Natural killer cell (primary cell): Measurements from ENCODE around the gene SLC19A1. TPM values are rescaled to one million over a fixed set of nuclear protein-coding genes. Genes with fewer than 3 reads are reported as not detected.

Experiments
- ATAC-seq, 3 donors: fragments of 150-1000 bp in 2 of 3; fragments of 200-7000 bp in 1 of 3; cut with Tn5 transposase; 1 replicate in 1 of 3; 2 replicates in 2 of 3; pipeline ENCODE4 v1.10.0; 2021; ENCODE audit warnings: mild to moderate bottlenecking in 2 of 3, moderate library complexity in 2 of 3
- DNase-seq, 2 donors: peaks; one replicate each; pipeline versions ENCODE4 v3.0.0 to v3.0.0-alpha.2; 2013 to 2021; ENCODE audit warnings: mixed read lengths in 1 of 2
- H3K27ac ChIP-seq: one replicate; pipeline ENCODE4 v1.5.1; 2013; ENCODE audit warnings: mild to moderate bottlenecking, low read length
- H3K27me3 ChIP-seq: one replicate; pipeline ENCODE4 v1.6.1; 2013; ENCODE audit warnings: low read length; ENCODE audit not compliant: control insufficient read depth, insufficient read depth
- H3K36me3 ChIP-seq: one replicate; pipeline ENCODE4 v1.6.1; 2013; ENCODE audit warnings: low read length; ENCODE audit not compliant: control insufficient read depth, insufficient read depth
- H3K4me1 ChIP-seq: one replicate; pipeline ENCODE4 v1.6.1; 2013; ENCODE audit warnings: low read length; ENCODE audit not compliant: control insufficient read depth, insufficient read depth
- H3K4me3 ChIP-seq: one replicate; pipeline ENCODE4 v1.5.1; 2013; ENCODE audit warnings: low read length
- H3K9me3 ChIP-seq: one replicate; pipeline ENCODE4 v1.6.1; 2013; ENCODE audit warnings: low read length; ENCODE audit not compliant: control insufficient read depth, insufficient read depth
- H3K27ac Mint-ChIP-seq, 2 donors: one replicate each; pipeline ENCODE4 v1.8.0; 2022; ENCODE audit warnings: mild to moderate bottlenecking in 2 of 2, mixed read lengths in 2 of 2, moderate library complexity in 1 of 2
- H3K27me3 Mint-ChIP-seq, 2 donors: one replicate each; pipeline ENCODE4 v1.8.0; 2022; ENCODE audit warnings: low read depth in 2 of 2, mixed read lengths in 2 of 2
- H3K36me3 Mint-ChIP-seq: one replicate; pipeline ENCODE4 v1.8.0; 2022; ENCODE audit warnings: mixed read lengths
- H3K4me1 Mint-ChIP-seq, 2 donors: one replicate each; pipeline ENCODE4 v1.8.0; 2022; ENCODE audit warnings: mixed read lengths in 2 of 2
- H3K4me3 Mint-ChIP-seq: one replicate; pipeline ENCODE4 v1.8.0; 2022; ENCODE audit warnings: mild to moderate bottlenecking, moderate library complexity, mixed read lengths
- H3K9me3 Mint-ChIP-seq, 2 donors: one replicate each; pipeline ENCODE4 v1.8.0; 2022; ENCODE audit warnings: mixed read lengths in 2 of 2
- WGBS: methylation state at CpG from one replicate; pipeline ENCODE4 v1.1.7; 2013; ENCODE audit warnings: missing lambda C conversion rate; ENCODE audit not compliant: insufficient coverage; 5-methylcytosine and 5-hydroxymethylcytosine counted together
- intact Hi-C: fragments of 100-400 bp; cut with micrococcal nuclease; formaldehyde crosslinking; loops from one replicate; pipeline ENCODE4 v1.14.2; 2022
- total RNA-seq, 4 donors: library from RNA; stranded (reverse); fragments of 120-200 nt in 1 of 4; gene quantifications; one replicate each; pipeline versions ENCODE4 v1.2.3 to v1.2.4, GENCODE V29; 2013 to 2022
- TF ChIP-seq, protein P1 (sequence below): fragments of 200-600 bp; IDR thresholded peaks from one replicate; pipeline ENCODE4 v1.8.0; 2022; ENCODE audit warnings: antibody characterized with exemption

SLC19A1 gene
- total RNA-seq, 3 donors from 2014 or later (not counting 1 experiment from before 2014, with no cell fraction given), result 2.5 to 9.0 (median 4.9) TPM

DNA sequence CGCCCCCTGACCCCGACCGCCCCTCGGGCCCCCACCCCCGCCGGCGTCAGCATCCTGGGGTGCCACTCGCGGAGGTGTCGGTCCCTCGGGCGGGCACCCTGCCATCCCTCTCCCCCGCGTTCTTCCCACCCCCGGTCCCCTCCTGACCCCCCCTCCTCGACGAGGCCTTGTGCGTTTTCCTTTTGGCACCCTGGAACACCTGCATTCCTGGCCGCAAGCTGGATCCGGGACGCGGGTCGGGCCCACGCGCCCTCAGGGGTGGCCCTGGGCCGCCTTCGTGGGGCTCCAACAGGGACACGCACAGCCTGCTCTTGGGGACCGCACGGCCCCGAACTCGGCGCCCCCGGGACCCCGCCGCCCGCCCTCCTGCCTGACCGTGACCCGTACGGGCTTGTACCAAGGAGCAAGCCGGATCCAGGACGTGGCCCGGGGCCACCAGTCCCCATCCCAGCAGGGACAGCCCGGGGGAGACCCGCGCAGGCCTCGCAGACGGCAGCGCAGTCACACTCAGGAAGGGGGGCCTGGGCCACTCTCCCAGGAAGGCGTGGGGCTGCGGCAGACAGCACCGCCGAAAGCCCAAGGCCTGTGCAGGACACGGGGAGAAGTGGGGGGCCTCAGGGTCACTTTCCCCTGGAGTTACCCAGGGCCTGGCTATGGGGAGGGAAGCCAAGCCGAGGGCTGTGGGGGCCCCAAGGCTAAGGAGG, 579 bp upstream of the SLC19A1 start:
- H3K36me3 Mint-ChIP-seq, result no peaks in the 10 kb centered on the region
- H3K4me3 ChIP-seq, result peak overlapping the region; percentile 27
- no peak for ATAC-seq
- H3K27me3 Mint-ChIP-seq, result no peaks in the 10 kb centered on the region
- peaks cover 20% of the 10 kb centered on the region for H3K4me1 ChIP-seq
- peaks cover 0 to 4% of the 10 kb centered on the region in 2 donors for H3K4me1 Mint-ChIP-seq
- H3K27me3 ChIP-seq, result no peaks in the 10 kb centered on the region
- H3K9me3 ChIP-seq, result no peaks in the 10 kb centered on the region
- 11% methylated on average over 48 of the region's 55 CpGs for WGBS
- H3K27ac Mint-ChIP-seq, result peak overlapping the region in 1 of 2 donors; percentile 29
- H3K36me3 ChIP-seq, result no peaks in the 10 kb centered on the region
- TF ChIP-seq, protein P1, sequence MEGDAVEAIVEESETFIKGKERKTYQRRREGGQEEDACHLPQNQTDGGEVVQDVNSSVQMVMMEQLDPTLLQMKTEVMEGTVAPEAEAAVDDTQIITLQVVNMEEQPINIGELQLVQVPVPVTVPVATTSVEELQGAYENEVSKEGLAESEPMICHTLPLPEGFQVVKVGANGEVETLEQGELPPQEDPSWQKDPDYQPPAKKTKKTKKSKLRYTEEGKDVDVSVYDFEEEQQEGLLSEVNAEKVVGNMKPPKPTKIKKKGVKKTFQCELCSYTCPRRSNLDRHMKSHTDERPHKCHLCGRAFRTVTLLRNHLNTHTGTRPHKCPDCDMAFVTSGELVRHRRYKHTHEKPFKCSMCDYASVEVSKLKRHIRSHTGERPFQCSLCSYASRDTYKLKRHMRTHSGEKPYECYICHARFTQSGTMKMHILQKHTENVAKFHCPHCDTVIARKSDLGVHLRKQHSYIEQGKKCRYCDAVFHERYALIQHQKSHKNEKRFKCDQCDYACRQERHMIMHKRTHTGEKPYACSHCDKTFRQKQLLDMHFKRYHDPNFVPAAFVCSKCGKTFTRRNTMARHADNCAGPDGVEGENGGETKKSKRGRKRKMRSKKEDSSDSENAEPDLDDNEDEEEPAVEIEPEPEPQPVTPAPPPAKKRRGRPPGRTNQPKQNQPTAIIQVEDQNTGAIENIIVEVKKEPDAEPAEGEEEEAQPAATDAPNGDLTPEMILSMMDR, result no peak
- no peaks in the 10 kb centered on the region for H3K9me3 Mint-ChIP-seq
- peak in 1 of 2 donors; percentile 15 for DNase-seq
- peak overlapping the region; percentile 25 for H3K4me3 Mint-ChIP-seq
- intact Hi-C loops, result no loop called here
- H3K27ac ChIP-seq, result no peak overlapping the region

DNA sequence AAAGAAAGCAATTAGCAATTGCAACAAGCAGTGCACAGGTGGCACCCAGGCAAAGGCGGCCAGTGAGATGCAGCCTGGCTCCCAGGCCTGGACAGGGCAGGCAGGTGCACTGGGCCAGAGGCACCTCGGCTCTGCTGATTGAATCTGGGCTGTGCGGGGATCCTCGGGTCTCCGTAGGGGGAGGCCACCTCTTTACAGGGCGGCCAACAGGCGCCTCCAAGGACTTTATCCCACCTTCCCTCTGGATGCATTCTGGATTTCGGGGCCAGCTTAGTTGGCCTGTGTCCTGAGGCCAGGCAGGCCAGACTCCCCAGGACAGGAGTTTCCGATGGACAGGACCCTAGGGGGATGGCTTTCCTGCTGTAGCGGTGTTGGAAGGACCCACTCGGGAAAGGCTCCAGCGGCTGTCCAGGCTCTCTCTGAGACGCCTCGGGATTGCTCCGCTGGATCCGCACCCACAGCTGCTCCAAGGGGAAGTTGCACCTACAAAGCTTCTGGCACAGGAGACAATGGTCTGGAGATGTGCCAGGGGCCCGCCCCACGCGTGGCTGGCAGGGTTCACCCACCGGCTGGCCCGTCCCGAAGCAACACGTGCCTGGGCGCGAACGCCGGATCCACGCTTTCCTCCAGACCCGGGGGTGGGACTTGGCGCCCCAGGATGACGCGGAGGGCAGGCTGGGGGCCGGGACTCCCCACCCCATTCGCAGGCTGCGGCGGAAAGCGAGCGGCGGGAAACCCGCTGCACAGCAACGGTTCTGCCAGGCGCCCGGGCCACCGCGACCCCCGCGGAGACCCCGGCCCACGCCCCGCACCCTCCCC, 810 bp downstream of the SLC19A1 start:
- DNase-seq (peak; percentile 55 to 87), ATAC-seq (peak; percentile 68 to 76 (median 76))
- Histone ChIP-seq H3K27me3 (no peaks in the 10 kb centered on the region), H3K27ac (no peak overlapping the region), H3K36me3 (no peaks in the 10 kb centered on the region), H3K9me3 (no peaks in the 10 kb centered on the region), H3K4me3 (peak overlapping the region; percentile 22), H3K4me1 (peaks cover 20% of the 10 kb centered on the region)
- no peaks in the 10 kb centered on the region for H3K27me3 Mint-ChIP-seq
- 21% methylated on average over 50 of the region's 50 CpGs for WGBS
- TF ChIP-seq, protein P1, result peak; percentile 14
- peak overlapping the region; percentile 80 for H3K4me3 Mint-ChIP-seq
- H3K4me1 Mint-ChIP-seq, result peaks cover 0 to 4% of the 10 kb centered on the region in 2 donors
- no peaks in the 10 kb centered on the region for H3K36me3 Mint-ChIP-seq
- intact Hi-C loops, result no loop called here
- no peak overlapping the region for H3K27ac Mint-ChIP-seq
- H3K9me3 Mint-ChIP-seq, result no peaks in the 10 kb centered on the region

DNA sequence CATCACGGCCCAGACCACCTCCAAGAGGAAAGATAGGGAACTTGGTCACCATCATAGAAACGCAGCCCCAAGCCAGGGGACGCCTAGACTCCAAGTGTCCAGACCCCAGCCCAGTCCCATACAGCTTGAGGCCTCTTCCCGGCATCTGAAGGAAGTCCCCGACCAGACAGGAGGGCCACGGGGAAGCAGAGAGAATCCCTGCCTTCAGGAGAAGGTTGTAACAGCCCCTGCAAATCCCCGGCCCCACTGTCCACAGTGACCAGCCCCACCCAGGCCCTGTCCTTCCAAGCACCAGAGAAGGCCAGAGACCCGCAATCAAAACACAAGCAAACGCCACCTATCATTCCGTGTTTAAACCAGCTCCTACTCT, 1.7 kb downstream of the SLC19A1 start:
- TF ChIP-seq, protein P1, result no peak

More for the DNA sequence above, 1.7 kb downstream of the SLC19A1 start:
- Histone ChIP-seq H3K36me3 (no peaks in the 10 kb centered on the region), H3K27ac (no peak overlapping the region), H3K9me3 (no peaks in the 10 kb centered on the region), H3K27me3 (no peaks in the 10 kb centered on the region), H3K4me3 (no peak overlapping the region), H3K4me1 (peaks cover 25% of the 10 kb centered on the region)
- H3K9me3 Mint-ChIP-seq, result no peaks in the 10 kb centered on the region
- WGBS, result 93% methylated on average over 10 of the region's 10 CpGs
- ATAC-seq (no peak), DNase-seq (no peak)
- no peaks in the 10 kb centered on the region for H3K36me3 Mint-ChIP-seq
- intact Hi-C loops, result no loop called here
- H3K4me1 Mint-ChIP-seq, result peaks cover 0 to 4% of the 10 kb centered on the region in 2 donors
- no peak overlapping the region for H3K27ac Mint-ChIP-seq
- H3K4me3 Mint-ChIP-seq, result peak overlapping the region; percentile 80
- H3K27me3 Mint-ChIP-seq, result no peaks in the 10 kb centered on the region
